ENCODE data around the gene ZBTB25. TPM values are rescaled to one million over a fixed set of nuclear protein-coding genes. Genes with fewer than 3 reads are reported as not detected.

Gene ZBTB25
- total and polyA plus RNA-seq, 12 donors = 4.4 to 17.2 (median 11.0) TPM

DNA sequence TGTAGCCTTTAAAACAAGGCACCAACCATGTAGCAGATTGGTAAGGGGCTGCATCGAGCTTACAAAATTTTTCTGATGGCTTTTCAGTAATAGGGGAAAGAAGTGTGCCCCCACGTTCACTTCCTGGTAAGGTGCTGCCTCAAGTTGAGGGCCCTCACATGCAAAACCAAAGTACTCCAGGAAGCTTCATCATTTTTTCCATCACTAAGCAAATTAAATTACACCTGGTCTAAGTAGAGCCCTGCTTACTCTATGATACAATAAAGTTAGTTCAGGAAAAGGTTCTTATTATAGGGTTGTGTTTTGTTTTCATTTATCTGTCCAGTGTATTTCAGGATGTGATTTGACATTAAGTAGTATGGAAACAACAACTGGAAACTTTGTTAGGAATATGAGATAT is 53.4 kb downstream of the ZBTB25 start:
- H3K27ac ChIP-seq = no peak overlapping the region
- no peak for TF ChIP-seq POLR2A (IDR thresholded peaks at IDR 0.05)
- 88 to 97% (median 90%) methylated on average over 2 of the region's 2 CpGs for WGBS, 4 donors
- intact Hi-C loops (cut with DNase I) = no loop called here
- no peaks in the 10 kb centered on the region for H3K9me3 ChIP-seq (replicated peaks in 1 of 3)
- H3K4me3 ChIP-seq = no peak overlapping the region
- no peaks in the 10 kb centered on the region for H3K27me3 ChIP-seq
- peaks cover 7 to 9% of the 10 kb centered on the region in 2 donors for H3K4me1 ChIP-seq (replicated peaks in 1 of 2)
- DNase-seq = no peak
- H3K36me3 ChIP-seq (replicated peaks in 1 of 2) = peaks cover 0 to 30% of the 10 kb centered on the region in 2 donors

DNA sequence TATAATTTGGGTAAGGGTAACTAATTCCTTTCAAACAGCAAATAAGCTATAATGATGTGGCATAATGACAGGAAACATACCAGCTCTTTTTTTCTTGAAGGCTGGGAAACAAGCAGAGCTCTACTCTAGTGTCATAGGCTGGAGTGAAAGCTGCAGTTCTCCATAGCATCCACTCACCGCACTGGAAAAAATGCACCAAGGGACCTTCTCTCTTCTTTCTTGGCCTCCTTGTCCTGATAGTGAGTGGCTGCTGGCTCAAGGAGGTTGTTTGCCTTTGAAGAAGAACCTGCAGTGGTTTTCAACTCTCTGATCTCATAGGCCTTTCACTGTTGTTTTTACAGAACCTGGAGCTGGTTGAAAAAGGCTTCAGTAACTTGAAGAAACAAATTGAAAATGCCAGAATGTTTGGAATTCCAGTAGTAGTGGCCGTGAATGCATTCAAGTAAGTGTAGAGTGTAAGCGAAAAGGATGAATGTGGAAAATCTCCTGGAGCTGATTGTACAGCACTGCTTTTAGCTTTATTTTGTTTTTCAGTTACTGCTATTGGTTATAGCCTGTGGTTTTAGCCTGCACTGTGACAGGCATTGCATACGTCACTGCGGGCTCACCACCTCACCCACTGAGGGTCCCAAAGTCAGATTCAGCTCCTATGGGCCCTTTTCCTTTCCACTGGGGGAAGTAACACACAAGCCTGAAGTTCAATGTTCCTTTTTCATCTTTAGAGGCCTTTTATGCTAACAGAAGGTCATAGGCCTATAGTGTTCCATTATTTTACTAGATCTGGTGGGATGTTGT is 55.6 kb downstream of the ZBTB25 start:
- no peak for DNase-seq
- Histone ChIP-seq H3K4me1 (replicated peaks in 1 of 2) (peaks cover 9 to 17% of the 10 kb centered on the region in 2 donors), H3K27ac (no peak overlapping the region), H3K36me3 (replicated peaks in 1 of 2) (peaks cover 0 to 18% of the 10 kb centered on the region in 2 donors), H3K9me3 (replicated peaks in 1 of 3) (no peaks in the 10 kb centered on the region), H3K27me3 (no peaks in the 10 kb centered on the region), H3K4me3 (no peak overlapping the region)
- 95 to 97% (median 96%) methylated on average over 5 of the region's 5 CpGs for WGBS, 4 donors
- intact Hi-C loops (cut with DNase I) = no loop called here
- no peak for TF ChIP-seq POLR2A (IDR thresholded peaks at IDR 0.05)
- TF ChIP-seq, protein P1, sequence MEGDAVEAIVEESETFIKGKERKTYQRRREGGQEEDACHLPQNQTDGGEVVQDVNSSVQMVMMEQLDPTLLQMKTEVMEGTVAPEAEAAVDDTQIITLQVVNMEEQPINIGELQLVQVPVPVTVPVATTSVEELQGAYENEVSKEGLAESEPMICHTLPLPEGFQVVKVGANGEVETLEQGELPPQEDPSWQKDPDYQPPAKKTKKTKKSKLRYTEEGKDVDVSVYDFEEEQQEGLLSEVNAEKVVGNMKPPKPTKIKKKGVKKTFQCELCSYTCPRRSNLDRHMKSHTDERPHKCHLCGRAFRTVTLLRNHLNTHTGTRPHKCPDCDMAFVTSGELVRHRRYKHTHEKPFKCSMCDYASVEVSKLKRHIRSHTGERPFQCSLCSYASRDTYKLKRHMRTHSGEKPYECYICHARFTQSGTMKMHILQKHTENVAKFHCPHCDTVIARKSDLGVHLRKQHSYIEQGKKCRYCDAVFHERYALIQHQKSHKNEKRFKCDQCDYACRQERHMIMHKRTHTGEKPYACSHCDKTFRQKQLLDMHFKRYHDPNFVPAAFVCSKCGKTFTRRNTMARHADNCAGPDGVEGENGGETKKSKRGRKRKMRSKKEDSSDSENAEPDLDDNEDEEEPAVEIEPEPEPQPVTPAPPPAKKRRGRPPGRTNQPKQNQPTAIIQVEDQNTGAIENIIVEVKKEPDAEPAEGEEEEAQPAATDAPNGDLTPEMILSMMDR (IDR thresholded peaks at IDR 0.05) = no peak

DNA sequence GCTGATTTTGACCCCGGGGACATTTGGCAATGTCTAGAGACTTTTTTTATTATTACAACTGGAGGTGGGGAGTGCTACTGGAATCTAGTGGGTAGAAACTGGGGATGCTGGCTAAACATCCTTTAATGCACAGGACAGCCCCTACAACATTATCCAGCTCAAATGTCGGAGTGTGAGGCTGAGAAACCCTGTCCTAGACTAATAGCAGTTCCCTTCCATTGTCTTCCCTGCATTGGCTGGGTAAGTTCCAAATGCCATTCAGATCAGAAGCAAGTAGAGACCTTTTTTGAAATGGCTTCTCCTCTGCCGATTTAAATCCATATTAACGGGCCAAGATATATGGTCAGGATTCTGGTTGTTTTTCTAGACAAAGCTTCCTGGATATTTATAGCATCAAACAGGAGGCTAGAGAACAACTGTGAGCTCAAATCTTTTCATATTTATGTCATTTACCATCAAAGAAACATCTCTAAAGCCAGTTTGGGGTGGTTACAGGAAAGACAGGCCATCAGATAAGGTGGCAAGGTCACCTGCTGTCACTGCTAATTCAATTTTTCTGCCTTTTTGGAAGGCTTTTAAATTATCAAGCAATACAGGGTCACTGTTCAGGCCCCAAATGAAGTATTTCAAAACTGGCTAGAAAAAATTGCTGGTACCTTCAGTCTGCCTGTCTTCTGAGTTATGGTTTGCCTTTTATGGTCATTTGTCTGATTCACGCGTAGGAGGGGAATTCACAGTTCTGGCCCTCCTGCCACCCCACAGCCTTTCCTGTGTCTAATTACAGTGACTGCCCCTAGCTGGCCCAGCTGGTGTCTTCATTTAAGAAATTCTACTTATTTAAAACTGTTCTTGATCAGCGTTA is 58.4 kb downstream of the ZBTB25 start:
- Histone ChIP-seq H3K4me3 (no peak overlapping the region), H3K27ac (peak overlapping the region in 3 of 5 donors; percentile 10 to 70 (median 57)), H3K9me3 (replicated peaks in 1 of 3) (no peaks in the 10 kb centered on the region), H3K4me1 (replicated peaks in 1 of 2) (peaks cover 9 to 17% of the 10 kb centered on the region in 2 donors), H3K36me3 (replicated peaks in 1 of 2) (peaks cover 0 to 15% of the 10 kb centered on the region in 2 donors), H3K27me3 (no peaks in the 10 kb centered on the region)
- TF ChIP-seq, protein P1 (IDR thresholded peaks at IDR 0.05) = no peak
- no peak for TF ChIP-seq POLR2A (IDR thresholded peaks at IDR 0.05)
- 48 to 51% (median 49%) methylated on average over 7 of the region's 7 CpGs for WGBS, 4 donors
- peak; percentile 23 to 76 (median 50) for DNase-seq
- intact Hi-C loops (cut with DNase I) = no loop called here

DNA sequence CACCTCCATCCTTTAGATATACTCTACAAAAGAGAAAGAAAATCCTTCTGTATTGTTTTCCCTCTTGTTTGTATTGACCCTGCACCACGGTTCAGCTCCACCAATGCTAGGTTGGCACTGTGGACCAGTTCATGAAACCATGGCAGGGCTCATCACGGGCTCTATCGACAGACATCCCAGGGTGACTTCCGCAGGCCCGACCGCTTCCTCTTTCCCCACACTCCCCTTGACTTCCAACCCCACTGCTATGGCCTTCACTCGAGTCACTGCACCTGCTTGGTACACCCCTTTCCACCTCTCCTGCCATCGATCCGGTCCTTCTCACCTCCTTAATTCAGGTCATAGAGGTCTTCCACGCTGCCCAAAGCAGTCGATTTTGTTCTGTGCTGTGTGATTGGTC is 59.5 kb downstream of the ZBTB25 start:
- no peak for TF ChIP-seq POLR2A (IDR thresholded peaks at IDR 0.05)
- TF ChIP-seq, protein P1 (IDR thresholded peaks at IDR 0.05) = no peak
- peaks cover 9 to 17% of the 10 kb centered on the region in 2 donors for H3K4me1 ChIP-seq (replicated peaks in 1 of 2)
- peaks cover 0 to 10% of the 10 kb centered on the region in 2 donors for H3K36me3 ChIP-seq (replicated peaks in 1 of 2)
- no peak for DNase-seq
- H3K27me3 ChIP-seq = no peaks in the 10 kb centered on the region
- H3K4me3 ChIP-seq = no peak overlapping the region
- no peaks in the 10 kb centered on the region for H3K9me3 ChIP-seq (replicated peaks in 1 of 3)
- intact Hi-C loops (cut with DNase I) = no loop called here
- H3K27ac ChIP-seq = no peak overlapping the region
- WGBS, 4 donors = 90 to 95% (median 93%) methylated on average over 11 of the region's 11 CpGs

Measured in adrenal gland (tissue), 12 donors.